GM19372 (cell line): ENCODE results near the gene ONECUT1.
A peak's percentile ranks its signal among the peaks of the same experiment; 100 is the strongest.
"Not testable (repeated sequence)": the region's sequence is repeated elsewhere in the genome, so short reads cannot be mapped to it uniquely, and the experiment has no call there.

Source experiments
- ATAC-seq: cut with Tn5 transposase; IDR thresholded peaks from one replicate; pipeline ENCODE4 v1.9.1; 2021; ENCODE audit warnings: mild to moderate bottlenecking, low read depth, moderate library complexity; ENCODE audit not compliant: unreplicated experiment

Gene ONECUT1

DNA sequence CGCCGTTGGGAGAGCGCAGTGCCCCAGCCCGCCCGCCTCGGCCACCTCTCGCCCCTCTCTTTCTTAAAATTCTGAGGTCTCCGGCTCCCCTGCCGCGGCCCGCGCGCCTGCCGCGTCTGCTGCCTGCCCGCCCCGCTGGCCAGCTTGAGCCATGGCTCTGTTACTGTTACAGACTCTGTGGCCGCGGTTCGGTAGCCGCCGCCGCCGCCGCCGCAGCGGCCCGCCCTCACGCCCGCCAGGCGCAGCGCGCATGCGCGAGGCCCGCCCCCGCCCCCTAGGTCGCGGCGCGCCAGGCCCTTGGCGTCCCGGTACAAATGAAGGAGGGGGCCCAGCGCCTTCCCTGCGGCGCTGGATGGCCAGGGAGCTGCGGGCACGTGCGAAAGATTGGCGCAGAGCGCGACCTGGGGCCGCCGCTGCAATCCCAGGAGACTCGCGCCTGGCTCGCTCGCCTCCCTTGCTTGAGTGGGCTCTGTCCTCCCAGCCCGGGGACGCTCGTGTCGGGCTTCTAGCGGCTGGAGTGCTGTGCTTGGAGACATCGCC is at the start of gene ONECUT1:
Gene ONECUT1, minus strand, starts transcription at position 168 of the 540 bp plus-strand sequence. CDS start 452 bp downstream, outside the sequence.
- peak; percentile 90 for ATAC-seq

DNA sequence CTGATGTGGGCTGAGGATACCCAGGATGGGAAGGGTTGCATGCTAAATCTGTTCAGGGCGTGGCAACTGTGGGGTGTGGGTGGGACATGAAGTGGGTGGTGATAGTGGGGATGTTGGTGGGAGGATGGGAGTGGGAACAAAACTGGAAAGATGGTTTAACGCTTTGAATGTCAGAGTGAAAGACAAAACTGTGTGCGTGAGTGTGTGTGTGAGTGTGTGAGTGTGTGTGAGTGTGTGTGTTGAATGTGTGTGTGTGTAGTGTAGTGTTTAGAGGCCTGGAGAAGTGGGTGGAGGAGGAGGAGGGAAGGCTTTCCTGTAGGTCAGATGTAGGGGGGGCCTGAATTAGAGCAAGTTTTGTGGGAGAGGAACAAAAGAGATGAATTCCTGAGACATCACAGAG is 44.2 kb upstream of the ONECUT1 start:
- no peak for ATAC-seq

DNA sequence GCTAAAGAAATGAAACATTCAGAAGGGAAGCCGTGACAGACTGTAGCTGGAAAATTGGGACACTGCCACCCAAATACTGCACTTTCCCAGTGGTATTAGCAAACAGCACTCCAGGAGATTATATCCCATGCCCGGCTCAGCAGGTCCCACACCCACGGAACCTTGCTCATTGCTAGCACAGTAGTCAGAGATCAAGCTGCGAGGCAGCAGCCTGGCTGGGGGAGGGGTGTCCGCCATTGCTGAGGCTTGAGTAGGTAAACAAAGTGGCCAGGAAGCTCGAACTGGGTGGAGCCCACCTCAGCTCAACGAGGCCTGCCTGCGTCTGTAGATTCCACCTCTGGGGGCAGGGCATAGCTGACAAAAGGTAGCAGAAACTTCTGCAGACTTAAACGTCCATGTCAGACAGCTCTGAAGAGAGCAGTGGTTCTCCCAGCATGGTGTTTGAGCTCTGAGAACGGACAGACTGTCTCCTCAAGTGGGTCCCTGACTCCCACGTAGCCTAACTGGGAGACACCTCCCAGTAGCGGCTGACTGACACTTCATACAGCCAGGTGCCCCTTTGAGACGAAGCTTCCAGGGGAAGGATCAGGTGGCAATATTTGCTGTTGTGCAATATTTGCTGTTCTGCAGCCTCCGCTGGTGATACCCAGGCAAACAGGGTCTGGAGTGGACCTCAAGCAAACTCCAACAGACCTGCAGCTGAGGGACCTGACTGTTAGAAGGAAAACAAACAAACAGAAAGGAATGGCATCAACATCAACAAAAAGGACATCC is 34.2 kb upstream of the ONECUT1 start:
- ATAC-seq: not testable (repeated sequence)

DNA sequence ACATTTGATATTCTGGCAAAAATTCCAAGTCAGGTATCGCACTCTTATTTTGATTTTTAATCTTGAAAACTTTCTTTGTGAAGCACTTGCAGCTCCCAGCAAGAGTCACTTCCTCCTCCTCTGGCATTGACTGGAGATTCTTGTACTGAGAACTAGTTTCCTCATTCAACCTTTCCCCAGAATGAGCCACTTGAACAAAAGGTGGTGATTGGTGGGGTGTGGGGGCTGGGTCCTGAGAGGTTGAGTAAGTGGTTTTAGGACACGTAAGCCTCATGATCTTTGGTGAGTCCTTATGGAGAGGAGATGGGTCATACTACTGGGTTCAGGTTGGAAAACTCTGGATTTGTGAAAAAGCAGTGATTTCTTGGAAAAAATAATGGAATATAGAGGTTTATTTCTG is 32.3 kb upstream of the ONECUT1 start:
- no peak for ATAC-seq

DNA sequence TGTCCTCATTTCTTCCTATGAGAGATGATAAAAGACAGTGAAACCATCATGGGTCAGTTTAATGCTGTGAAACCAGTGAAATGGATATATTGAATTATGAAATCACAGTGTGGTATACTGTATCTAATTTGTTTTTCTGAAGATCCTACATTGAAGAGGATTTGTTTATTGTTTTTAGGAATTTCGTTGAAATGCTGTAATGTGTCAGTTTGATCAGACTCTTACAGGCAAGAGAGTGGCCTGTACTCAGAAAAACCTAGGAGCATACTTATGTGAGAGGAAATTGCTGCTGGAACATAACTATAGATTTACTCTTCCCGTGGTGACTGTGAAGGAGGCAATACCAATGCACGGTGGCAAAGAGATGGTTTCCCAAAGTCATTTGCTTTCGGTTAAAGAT is 29.1 kb upstream of the ONECUT1 start:
- no peak for ATAC-seq

DNA sequence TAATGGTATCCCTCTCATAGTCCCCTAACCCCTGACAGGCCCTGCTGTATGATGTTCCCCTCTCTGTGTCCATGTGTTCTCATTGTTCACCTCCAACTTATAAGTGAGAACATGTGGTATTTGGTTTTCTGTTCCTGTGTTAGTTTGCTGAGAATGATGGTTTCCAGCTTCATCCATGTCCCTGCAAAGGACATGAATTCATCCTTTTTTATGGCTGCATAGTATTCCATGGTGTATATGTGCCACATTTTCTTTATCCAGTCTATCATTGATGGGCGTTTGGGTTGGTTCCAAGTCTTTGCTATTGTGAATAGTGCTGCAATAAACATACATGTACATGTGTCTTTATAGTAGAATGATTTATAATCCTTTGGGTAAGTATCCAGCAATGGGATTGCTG is 25.8 kb upstream of the ONECUT1 start:
- ATAC-seq: not testable (repeated sequence)

DNA sequence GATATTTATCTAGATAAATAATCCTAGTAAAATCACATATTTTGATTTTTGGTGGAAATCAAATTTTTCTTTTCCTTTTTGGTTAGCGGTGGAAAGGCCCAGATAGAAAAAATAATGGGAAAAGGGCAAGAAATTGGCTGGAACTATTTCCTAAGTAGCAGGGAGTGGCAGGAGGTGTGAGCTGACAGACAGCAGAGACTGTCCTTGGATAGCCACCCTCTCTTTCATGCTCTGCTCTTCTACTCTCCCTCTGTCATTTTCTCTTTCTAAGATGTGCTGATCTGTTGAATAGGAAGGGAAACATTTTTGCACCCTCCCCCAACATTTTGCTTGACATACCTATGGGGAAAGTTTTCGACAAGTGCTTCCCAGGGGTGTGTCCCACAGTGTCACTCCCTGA is 18.9 kb upstream of the ONECUT1 start:
- ATAC-seq: no peak

DNA sequence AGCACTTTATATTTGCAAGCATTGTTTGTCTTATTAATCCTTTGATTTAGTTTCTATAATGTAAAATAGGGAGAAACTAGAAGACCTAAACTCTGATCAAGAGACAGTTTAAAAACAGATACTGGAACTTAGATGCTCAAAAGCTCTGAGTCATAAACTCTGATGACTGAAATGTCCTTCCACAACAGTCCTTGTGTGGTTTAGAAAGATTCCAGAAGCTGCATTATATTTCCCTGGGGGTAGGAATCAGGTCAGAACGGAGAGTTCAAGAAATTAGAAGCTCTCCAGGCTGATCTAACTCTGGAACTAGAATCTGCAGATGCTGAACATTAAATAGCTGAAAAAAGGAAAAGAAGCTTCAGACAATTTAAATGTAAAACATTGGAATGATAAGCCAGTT is 18.3 kb upstream of the ONECUT1 start:
- no peak for ATAC-seq

DNA sequence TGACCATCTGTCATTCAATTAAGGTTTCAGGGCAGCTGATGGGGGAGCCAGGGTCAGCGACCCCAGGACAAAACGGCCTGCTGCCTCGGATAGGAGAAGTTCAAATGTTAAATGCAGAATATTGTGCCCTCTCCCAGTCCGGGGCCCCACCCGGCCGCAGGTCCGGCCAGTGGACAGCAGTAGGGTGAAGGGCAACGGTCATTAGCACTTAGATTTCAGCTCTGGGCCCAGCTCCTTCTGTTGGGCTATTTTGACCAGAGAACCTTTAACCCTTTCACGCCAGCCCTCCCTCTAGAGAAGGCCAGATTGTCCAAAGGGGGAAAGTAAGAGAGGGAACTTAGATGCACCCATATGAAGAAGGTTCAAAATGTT is 16.1 kb upstream of the ONECUT1 start:
- no peak for ATAC-seq

DNA sequence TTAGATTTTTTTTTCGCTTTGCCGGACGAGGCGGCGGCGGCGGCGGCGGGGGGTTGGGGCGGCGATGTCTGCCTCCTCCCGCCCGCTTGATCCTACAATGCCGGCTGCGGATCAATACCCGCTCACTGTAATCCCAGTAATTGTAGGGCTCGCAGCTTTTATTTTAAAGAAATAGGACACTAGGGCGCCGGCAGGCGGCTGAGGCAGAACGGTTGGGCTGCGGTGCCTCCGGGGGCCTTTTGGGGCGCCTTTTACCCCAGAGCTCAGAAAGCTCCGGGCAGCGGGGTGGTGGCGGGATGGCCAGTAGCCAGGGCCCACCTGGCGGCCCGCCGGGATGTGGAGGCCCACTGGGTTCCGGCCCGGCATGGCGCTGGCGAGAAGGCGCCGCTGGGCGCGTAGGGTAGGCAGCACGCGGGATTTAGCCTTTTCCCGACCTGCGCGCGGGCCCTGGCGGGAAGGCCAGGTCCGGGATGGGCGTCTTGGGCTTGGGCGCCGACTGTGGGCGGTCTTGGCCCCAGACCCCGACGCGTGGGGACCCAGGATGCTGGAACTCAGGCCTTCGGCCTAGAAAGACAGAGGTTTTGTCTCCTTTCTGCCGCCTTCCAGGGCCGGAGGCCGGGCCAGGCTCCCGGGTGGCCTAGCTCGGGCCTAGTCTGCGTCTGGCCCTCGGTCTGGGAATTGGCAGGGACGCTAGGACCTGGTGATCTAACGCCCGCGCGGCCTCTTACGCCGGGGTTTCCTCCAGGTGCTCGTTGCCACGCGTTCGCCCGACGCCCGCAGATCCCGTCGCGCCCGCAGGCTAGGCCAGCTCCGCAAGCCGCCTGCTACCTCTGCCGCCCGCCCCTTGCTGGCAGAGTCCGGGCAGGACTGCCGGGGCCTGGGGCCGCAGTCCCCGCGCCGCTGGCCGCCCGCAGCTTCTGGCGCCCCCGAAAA is 15.5 kb upstream of the ONECUT1 start:
- ATAC-seq: no peak

DNA sequence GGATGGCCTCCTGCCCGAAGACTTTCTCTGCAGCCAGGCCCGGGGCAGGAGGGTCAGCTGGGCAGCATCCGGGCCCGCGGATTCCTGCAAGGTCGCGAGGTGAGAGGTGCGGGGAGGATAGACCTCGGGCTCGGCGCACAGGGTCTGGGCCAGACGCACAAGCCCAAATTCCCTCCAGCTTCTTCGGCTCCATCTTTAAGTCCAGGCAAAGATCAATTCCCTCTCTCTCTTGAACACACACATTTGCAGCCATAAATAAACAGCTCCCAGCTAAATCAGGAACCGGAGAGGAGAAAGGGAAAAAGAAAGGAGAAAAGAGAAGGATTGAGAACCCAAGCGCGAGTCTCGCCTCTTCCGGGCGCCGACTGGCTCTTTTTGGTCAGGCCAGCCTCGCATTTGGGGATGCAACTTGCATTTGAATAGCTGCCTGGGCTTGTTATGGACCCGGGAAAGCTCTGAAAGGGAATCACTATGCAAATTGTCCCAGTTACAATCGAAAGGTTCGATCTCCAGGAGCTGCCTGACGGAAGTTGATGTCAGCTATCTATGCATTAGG is 14.5 kb upstream of the ONECUT1 start:
- ATAC-seq: no peak

DNA sequence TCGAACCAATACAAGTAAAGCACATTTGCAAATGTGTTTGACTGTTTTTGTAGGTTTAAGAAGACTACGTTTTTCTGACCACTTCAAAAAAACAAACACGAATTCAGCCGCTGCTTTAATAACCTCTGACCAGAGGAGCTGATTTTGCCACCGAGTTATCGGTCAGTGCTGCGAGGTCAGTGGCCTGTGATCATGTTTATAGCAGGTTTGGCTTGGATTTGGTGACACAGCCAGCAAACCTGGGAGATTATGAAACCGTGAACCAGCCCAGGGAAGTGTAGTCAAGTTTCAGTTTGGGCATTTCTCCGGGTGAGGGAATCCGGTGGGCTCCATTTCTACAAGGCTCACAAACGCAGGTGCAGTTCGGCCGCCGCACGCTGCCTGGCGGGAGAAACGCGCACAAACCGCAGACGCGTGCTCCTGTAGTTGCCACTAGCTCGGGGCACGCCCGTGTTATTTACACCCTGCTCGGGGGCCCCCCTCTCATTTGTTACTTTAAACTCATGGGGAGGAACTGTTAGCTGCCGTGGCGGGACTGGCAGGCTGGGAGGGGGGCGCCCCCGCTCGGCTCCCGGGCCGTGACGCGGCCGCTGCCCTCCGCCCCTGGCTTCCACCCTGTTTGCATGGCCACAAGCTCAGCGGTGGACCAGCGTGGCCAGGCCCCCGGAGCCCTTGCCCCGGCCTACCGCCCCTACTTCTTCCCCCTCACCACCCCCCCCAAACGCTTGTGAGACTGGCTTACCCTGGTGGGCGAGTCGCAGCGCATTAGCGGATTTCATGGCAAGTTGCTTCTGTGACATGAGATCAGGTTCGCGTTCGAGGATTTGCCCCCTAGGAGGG is 13.6 kb upstream of the ONECUT1 start:
- ATAC-seq: no peak

DNA sequence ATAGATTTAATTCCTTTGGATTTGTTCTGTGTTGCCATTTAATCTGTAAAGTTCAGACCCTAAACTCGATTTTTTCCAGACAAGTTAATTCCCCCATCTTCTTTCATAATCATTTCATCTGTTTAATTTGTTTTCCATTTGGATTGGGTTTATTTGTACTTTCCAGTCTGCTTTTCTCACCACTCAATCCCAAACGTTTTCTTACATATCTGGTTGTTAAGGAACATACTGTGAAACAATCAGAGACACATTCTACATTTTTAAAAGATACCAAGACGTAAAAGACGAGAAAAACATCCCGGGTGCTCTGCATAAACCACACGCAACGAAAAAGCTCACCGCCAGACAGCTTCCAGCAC is 13.0 kb upstream of the ONECUT1 start:
- ATAC-seq: no peak

DNA sequence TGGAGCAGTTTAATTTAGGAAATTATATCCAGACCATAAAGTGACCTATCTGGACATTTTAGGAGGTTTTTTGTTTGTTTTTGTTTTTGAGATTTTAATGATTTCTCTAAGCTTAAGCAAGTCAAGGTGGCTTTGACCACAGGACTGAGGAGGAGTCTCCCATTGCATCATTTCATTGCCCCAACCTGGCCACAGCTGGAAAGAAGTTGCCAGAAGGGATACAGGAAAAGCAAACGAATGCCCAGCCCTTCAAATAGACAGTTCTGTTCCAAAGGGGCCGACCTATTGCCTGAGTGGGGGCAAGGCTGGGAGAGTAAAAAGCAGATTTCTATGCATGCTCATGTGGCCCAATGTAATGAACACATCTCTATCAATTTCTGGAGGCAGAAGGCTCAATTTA is 12.0 kb upstream of the ONECUT1 start:
- no peak for ATAC-seq

DNA sequence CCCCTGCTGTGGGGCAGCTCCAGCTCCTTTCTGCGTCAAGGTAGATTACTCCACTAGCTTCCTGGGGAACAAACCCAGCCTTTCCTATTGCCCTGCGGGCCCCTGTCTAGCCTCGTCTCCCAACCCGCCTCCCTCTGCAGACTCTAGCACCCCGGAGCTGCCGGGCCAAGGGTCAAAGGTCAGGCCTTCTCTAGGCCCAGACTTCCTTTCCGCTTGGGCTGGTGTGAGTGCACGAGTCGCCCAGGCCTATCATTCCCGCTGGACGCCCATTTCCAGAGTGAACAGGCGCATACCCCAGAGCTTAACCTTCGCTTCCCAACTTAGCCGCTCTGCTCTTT is 11.6 kb upstream of the ONECUT1 start:
- no peak for ATAC-seq

DNA sequence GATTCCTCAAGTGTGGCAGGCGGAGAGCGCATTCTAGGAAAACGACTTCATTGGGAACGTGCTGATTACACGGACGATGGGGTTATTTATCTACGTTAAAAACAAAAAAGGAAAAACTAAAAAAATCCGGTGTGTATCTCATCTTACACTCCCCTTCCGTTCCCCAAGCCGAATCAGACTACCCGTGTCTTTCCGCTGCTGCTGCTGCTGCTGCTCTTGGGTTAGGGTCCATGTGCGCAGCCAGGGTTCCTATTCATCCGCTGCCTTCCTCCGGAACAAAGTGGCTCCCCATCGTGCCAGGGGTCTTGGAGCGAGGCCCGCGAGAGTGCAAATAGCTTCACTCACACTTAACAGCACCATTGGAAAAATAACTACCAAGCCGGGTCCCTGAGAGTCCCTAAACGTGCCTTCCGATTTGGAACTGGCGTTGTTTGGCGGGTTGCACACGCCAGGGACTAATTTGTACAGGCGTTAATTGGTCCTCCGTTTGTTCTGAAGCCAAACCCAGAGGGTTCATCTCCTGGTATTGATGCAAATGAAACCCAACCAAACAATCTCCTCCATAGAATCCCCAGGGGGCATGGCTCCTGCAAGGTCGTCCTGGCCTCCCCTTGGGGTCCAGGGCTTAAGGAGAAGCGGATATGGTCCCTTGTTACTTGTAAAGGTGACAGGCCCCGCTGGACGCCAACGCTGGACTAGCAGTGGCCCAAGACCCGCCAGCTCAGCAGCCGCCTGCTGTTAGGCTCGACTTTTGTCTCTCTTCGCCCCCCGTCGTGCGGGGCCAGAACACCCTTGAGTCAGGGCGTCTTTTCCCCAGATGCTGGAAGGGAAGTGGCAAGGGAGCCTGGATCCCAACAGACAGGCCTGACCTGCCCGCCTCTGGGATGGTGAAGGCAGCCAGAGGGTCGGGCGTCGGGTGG is 11.0 kb upstream of the ONECUT1 start:
- ATAC-seq: no peak

DNA sequence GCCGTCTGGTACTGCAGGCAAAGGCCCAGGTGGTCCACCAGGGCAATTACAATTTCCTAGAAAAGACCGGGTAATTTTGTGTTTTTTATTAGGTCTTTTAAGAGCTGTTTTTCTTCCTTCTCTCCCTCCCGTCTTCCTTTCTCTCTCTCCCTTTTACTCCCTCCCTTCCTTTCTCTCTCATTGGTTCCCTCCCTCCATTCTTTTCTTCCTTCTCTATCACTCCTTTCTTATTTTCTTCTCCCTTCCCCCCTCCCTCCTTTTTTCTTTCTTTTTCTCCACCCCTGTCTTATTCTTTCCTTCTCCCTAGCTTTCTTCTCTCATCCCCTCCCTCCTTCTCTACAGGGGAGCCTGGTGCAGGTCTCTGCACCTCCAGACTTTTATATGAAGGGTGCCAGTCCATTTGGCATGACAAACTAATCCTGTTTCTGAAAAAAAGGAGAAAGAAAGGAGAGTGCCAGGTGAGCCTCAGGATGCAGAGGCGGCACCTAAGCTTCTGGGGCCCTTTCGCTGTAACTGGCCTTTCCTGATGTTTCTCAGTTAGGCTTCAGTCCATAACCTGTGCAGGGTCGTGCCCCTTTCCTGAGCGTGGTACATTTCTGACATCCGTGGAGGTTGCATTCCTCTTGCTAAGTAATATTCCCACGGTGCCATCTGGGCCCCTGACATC is 9.1 kb upstream of the ONECUT1 start:
- no peak for ATAC-seq

DNA sequence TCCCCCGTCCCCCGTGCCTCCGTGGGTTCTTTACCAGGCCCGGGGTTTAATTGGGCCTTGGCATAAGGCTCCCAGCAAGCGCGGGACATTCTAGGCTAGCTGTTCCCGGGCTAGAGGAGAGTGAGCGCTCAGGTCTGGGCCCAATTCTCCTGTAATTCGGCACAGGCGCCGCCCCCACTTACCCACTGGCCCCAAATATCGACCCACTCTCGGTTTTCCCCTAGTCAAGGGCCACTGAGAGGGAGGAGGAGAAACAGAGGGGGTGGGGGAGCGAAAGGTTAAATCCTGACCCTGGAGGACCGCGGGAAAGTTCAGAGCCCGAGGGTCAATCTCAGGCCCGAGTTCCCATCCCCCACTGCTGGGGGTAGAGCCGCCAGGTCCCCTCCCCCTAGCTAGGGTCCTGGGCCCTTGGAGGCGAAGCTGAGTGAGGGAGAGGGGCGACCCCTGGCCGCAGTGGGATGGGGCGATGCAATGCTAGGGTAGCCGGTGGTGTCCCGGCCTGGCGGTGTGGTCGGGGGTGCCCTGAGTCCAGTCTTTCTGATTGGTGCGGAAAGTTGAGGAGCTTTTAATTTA is 8.5 kb upstream of the ONECUT1 start:
- no peak for ATAC-seq
